ENCODE measurements around the gene MAD2L1.

DNA sequence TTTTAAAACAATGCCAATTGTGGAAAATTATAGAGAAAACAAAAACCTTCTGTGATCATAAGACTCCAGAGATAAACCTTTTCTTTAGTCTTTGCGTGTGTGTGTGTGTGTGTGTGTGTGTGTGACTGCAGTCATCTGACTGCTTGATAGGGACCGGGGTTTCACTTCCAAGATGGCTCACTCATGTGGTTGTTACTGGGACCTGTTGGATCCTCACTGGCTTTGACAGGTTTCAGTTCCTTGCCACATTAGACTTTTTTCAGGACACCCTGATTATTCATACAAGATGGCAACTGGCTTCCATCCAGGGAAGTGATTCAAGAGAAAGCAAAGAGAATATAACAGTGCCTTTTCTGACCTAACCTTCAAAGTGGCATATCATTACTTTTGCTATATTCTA, 21.9 kb upstream of the MAD2L1 start:
- no peak for TF ChIP-seq POLR2A (IDR thresholded peaks at IDR 0.05)
- no peak for TF ChIP-seq CTCF (IDR thresholded peaks at IDR 0.05)

Data from uterus (tissue), 2 donors.